Stimulated activated naive B cell treated with anti-CD40 and anti-IgM and Interleukin-4, amounts not matched to agents 10 μg/mL and 1 μg/mL and 100 μg/mL, for 72 hours (primary cell): Measurements from ENCODE around the gene ZMIZ2.
"Not testable (repeated sequence)": the region's sequence is repeated elsewhere in the genome, so short reads cannot be mapped to it uniquely, and the experiment has no call there.

ENCODE experiments used
- ATAC-seq, 2 donors: fragments of 150-1000 bp; cut with Tn5 transposase; replicated peaks; 2 replicates each; pipeline ENCODE4 v1.10.0; 2021; ENCODE audit warnings: moderate library complexity in 1 of 2
- DNase-seq: peaks from one replicate; pipeline ENCODE4 v3.0.0; 2021
- H3K27ac Mint-ChIP-seq: one replicate; pipeline ENCODE4 v1.8.0; 2022; ENCODE audit warnings: mild to moderate bottlenecking, mixed read lengths
- H3K27me3 Mint-ChIP-seq, 2 donors: one replicate each; pipeline ENCODE4 v1.8.0; 2022; ENCODE audit warnings: mixed read lengths in 2 of 2
- H3K36me3 Mint-ChIP-seq, 2 donors: one replicate each; pipeline ENCODE4 v1.8.0; 2022; ENCODE audit warnings: mixed read lengths in 2 of 2, mild to moderate bottlenecking in 1 of 2
- H3K4me1 Mint-ChIP-seq, 2 donors: one replicate each; pipeline ENCODE4 v1.8.0; 2022; ENCODE audit warnings: mixed read lengths in 2 of 2, mild to moderate bottlenecking in 1 of 2
- H3K4me3 Mint-ChIP-seq, 2 donors: one replicate each; pipeline ENCODE4 v1.8.0; 2022; ENCODE audit warnings: mild to moderate bottlenecking in 2 of 2, mixed read lengths in 2 of 2, moderate library complexity in 1 of 2
- H3K9me3 Mint-ChIP-seq, 2 donors: one replicate each; pipeline ENCODE4 v1.8.0; 2022; ENCODE audit warnings: mixed read lengths in 2 of 2, mild to moderate bottlenecking in 1 of 2

ZMIZ2 gene

GRCh38 chr7:44712012-44712411, 36.6 kb upstream of the ZMIZ2 start:
- ATAC-seq (no peak), DNase-seq (no peak)
- Mint-ChIP-seq H3K9me3 (no peaks in the 10 kb centered on the region), H3K36me3 (peaks cover 26 to 33% of the 10 kb centered on the region in 2 donors), H3K27ac (no peak overlapping the region), H3K27me3 (no peaks in the 10 kb centered on the region), H3K4me3 (peak overlapping the region in 1 of 2 donors; percentile 1), H3K4me1 (peaks cover 3 to 12% of the 10 kb centered on the region in 2 donors)

DNA sequence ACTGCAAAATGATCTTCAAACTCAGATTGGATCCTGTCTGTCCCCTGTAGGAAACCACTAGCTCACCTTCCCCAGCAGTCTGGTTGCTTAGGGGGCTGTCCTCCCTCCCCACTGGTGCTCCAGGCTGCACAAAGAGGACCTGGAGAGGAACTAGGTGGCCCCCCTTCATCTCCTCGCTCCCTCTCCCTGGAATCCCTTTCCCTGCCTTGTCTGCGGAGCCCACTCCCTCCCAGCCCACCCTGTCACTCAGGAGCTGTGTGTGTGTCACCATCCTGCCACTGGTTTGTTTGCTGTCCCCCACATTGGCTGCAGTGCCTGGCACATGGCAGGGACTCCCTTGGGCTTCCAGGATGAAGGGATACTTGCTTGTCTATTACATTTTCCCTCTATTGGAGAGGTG, 35.5 kb upstream of the ZMIZ2 start:
- no peak for ATAC-seq
- Mint-ChIP-seq H3K4me1 (peaks cover 3 to 12% of the 10 kb centered on the region in 2 donors), H3K27me3 (no peaks in the 10 kb centered on the region), H3K9me3 (no peaks in the 10 kb centered on the region), H3K36me3 (peaks cover 19 to 24% of the 10 kb centered on the region in 2 donors), H3K27ac (no peak overlapping the region), H3K4me3 (no peak overlapping the region)
- no peak for DNase-seq

GRCh38 chr7:44713680-44714335, 34.8 kb upstream of the ZMIZ2 start:
- peaks cover 3 to 9% of the 10 kb centered on the region in 2 donors for H3K4me1 Mint-ChIP-seq

GRCh38 chr7:44716205-44716604, 32.4 kb upstream of the ZMIZ2 start:
- Mint-ChIP-seq H3K36me3 (no peaks in the 10 kb centered on the region), H3K9me3 (peaks cover 0 to 4% of the 10 kb centered on the region in 2 donors), H3K4me1 (peaks cover 0 to 3% of the 10 kb centered on the region in 2 donors), H3K27ac (no peak overlapping the region), H3K27me3 (no peaks in the 10 kb centered on the region), H3K4me3 (no peak overlapping the region)
- DNase-seq (no peak), ATAC-seq (no peak)

More at GRCh38 chr7:44713680-44714335, 34.8 kb upstream of the ZMIZ2 start:
- ATAC-seq (no peak), DNase-seq (no peak)
- no peak overlapping the region for H3K4me3 Mint-ChIP-seq
- no peaks in the 10 kb centered on the region for H3K9me3 Mint-ChIP-seq
- H3K27ac Mint-ChIP-seq, result no peak overlapping the region
- no peaks in the 10 kb centered on the region for H3K27me3 Mint-ChIP-seq
- peaks cover 17% of the 10 kb centered on the region in 2 donors for H3K36me3 Mint-ChIP-seq

- no peak overlapping the region for H3K27ac Mint-ChIP-seq
Measured at GRCh38 chr7:44720301-44720700, 28.3 kb upstream of the ZMIZ2 start.

GRCh38 chr7:44724276-44724675, 24.4 kb upstream of the ZMIZ2 start:
- Mint-ChIP-seq H3K4me1 (peaks cover 0 to 6% of the 10 kb centered on the region in 2 donors), H3K36me3 (peaks cover 0 to 2% of the 10 kb centered on the region in 2 donors), H3K27ac (no peak overlapping the region), H3K4me3 (no peak overlapping the region), H3K9me3 (peaks cover 3 to 6% of the 10 kb centered on the region in 2 donors), H3K27me3 (peaks cover 0 to 6% of the 10 kb centered on the region in 2 donors)
- ATAC-seq, result no peak
- DNase-seq, result no peak

More at GRCh38 chr7:44720301-44720700, 28.3 kb upstream of the ZMIZ2 start:
- peaks cover 0 to 2% of the 10 kb centered on the region in 2 donors for H3K36me3 Mint-ChIP-seq
- H3K4me3 Mint-ChIP-seq, result no peak overlapping the region
- no peak for DNase-seq
- H3K27me3 Mint-ChIP-seq, result no peaks in the 10 kb centered on the region
- no peak for ATAC-seq
- no peaks in the 10 kb centered on the region for H3K4me1 Mint-ChIP-seq
- peaks cover 3 to 6% of the 10 kb centered on the region in 2 donors for H3K9me3 Mint-ChIP-seq

- DNase-seq, H3K4me3 Mint-ChIP-seq, H3K9me3 Mint-ChIP-seq, H3K36me3 Mint-ChIP-seq, H3K27me3 Mint-ChIP-seq, ATAC-seq, H3K27ac Mint-ChIP-seq: not testable (repeated sequence)
- H3K4me1 Mint-ChIP-seq, result peaks cover 5 to 13% of the 10 kb centered on the region in 2 donors
Measured at GRCh38 chr7:44726250-44726649, 22.4 kb upstream of the ZMIZ2 start.

GRCh38 chr7:44727158-44727936, 21.3 kb upstream of the ZMIZ2 start:
- ATAC-seq (no peak), DNase-seq (no peak)
- no peak overlapping the region for H3K27ac Mint-ChIP-seq

GRCh38 chr7:44727937-44728262, 20.7 kb upstream of the ZMIZ2 start:
- Mint-ChIP-seq H3K4me1 (peaks cover 5 to 13% of the 10 kb centered on the region in 2 donors), H3K27ac (no peak overlapping the region), H3K27me3 (peaks cover 0 to 6% of the 10 kb centered on the region in 2 donors), H3K4me3 (no peak overlapping the region), H3K9me3 (no peaks in the 10 kb centered on the region), H3K36me3 (no peaks in the 10 kb centered on the region)
- ATAC-seq (no peak), DNase-seq (no peak)

More at GRCh38 chr7:44727158-44727936, 21.3 kb upstream of the ZMIZ2 start:
- no peak overlapping the region for H3K4me3 Mint-ChIP-seq
- peaks cover 5 to 13% of the 10 kb centered on the region in 2 donors for H3K4me1 Mint-ChIP-seq
- no peaks in the 10 kb centered on the region for H3K36me3 Mint-ChIP-seq
- H3K27me3 Mint-ChIP-seq, result peaks cover 0 to 6% of the 10 kb centered on the region in 2 donors
- no peaks in the 10 kb centered on the region for H3K9me3 Mint-ChIP-seq

GRCh38 chr7:44729949-44730590, 18.6 kb upstream of the ZMIZ2 start:
- DNase-seq (no peak), ATAC-seq (no peak)
- Mint-ChIP-seq H3K4me1 (peaks cover 12 to 18% of the 10 kb centered on the region in 2 donors), H3K36me3 (no peaks in the 10 kb centered on the region), H3K27me3 (peaks cover 0 to 6% of the 10 kb centered on the region in 2 donors), H3K4me3 (no peak overlapping the region), H3K9me3 (peaks cover 0 to 2% of the 10 kb centered on the region in 2 donors), H3K27ac (no peak overlapping the region)

- H3K27ac Mint-ChIP-seq, H3K9me3 Mint-ChIP-seq, ATAC-seq, DNase-seq, H3K4me3 Mint-ChIP-seq, H3K27me3 Mint-ChIP-seq, H3K36me3 Mint-ChIP-seq: not testable (repeated sequence)
- peaks cover 23% of the 10 kb centered on the region in 2 donors for H3K4me1 Mint-ChIP-seq
Measured at GRCh38 chr7:44732971-44733370, 15.7 kb upstream of the ZMIZ2 start.

DNA sequence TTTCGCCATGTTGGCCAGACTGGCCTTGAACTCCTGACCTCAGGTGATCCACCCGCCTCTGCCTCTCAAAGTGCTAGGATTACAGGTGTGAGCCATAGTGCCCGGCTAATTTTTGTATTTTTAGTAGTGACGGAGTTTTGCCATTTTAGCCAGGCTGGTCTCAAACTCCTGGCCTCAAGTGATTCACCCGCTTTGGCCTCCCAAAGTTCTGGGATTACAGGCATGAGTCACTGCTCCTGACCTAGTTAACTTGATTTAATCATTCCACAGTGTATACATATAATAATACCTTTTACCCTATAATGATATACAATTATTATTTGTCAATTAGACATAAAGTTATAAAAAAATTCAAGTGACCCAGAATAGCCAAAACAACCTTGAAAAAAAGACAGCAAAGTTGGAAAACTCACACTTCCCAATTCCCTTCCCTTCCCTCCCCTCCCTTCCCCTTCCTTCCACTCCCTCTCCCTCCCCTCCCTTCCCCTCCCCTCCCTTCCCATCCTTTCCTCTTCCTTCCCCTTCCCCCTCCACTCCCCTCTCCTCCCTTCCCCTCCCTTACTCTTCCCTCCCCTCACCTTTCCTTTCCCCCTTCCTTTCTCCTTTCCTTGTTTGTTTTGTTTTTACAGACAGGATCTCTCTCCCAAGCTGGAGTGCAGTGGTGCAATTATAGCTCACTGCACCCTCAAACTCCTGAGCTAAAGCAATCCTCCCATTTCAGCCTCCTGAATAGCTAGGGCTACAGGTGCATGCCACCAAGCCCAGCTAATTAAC, 14.8 kb upstream of the ZMIZ2 start:
- Mint-ChIP-seq H3K4me1 (peaks cover 25 to 26% of the 10 kb centered on the region in 2 donors), H3K9me3 (peaks cover 0 to 2% of the 10 kb centered on the region in 2 donors), H3K27me3 (no peaks in the 10 kb centered on the region), H3K4me3 (no peak overlapping the region), H3K36me3 (no peaks in the 10 kb centered on the region), H3K27ac (peak overlapping the region; percentile 37)
- DNase-seq (no peak), ATAC-seq (no peak)

GRCh38 chr7:44735403-44736165, 13.1 kb upstream of the ZMIZ2 start:
- peak overlapping the region; percentile 26 for H3K27ac Mint-ChIP-seq
- H3K27me3 Mint-ChIP-seq, result no peaks in the 10 kb centered on the region
- H3K36me3 Mint-ChIP-seq, result no peaks in the 10 kb centered on the region
- H3K4me3 Mint-ChIP-seq, result no peak overlapping the region
- DNase-seq (peak; percentile 44), ATAC-seq (peak; percentile 93 to 95)
- H3K9me3 Mint-ChIP-seq, result peaks cover 0 to 2% of the 10 kb centered on the region in 2 donors
- H3K4me1 Mint-ChIP-seq, result peaks cover 18 to 20% of the 10 kb centered on the region in 2 donors
